GM18511 (cell line): Measurements from ENCODE around the gene GLRX.
A peak's percentile ranks its signal among the peaks of the same experiment; 100 is the strongest.

Experiments used
- ATAC-seq: cut with Tn5 transposase; IDR thresholded peaks from one replicate; pipeline ENCODE4 v1.9.1; 2021; ENCODE audit warnings: mild to moderate bottlenecking, moderate library complexity; ENCODE audit not compliant: unreplicated experiment

GLRX gene

DNA sequence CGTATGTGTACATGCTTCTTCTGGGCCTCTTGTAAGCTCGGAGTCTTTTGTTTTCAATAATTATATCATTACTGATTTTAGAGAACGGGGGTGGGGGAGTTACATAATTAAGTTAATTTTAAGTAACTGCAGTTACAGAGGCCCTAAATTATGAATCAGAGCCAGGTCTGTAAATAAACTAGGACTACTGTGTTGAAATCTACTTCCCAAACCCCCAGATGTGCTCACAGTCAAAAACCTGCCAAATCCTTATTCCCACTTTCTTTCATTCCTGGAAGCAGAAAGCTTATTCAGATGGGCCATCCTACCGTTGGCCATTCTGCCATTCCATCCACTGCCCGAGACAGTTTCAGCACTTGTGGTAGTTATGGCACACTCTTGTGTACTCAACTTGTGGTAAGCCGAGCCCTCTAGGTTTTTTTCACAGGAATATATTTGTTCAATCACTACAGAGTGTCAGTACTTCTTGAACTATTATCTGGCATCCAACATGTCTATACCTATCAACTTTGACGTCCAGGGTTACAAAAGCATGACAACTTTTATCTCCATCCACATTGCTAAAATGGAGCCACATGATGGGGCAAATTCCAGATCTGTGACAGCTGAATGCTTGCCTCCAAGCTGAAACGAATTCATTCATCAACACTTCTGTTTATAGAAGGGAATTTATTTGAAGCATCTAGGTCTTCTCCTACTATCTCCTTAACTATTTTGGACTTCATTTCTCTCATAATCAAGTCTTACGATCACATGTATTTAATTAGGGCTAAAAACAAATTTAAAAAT, 37.8 kb downstream of the GLRX start:
- ATAC-seq = no peak

DNA sequence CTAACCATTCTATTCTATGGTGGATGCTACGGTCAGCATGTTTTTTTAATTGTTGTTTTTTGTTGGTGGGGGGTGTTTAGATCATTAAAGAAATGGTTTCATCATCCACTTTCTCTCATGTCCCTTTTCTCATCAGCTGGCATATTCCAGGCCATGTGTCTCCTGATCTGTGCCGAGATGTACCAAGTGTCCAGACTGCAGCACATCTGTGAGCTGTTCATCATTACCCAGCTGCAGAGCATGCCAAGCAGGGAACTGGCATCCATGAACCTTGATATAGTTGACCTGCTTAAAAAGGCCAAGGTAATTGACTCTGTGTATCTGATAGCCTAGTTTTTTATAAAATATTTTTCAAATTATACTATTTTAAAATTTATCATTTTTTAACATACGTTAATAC, 38.9 kb downstream of the GLRX start:
- no peak for ATAC-seq

DNA sequence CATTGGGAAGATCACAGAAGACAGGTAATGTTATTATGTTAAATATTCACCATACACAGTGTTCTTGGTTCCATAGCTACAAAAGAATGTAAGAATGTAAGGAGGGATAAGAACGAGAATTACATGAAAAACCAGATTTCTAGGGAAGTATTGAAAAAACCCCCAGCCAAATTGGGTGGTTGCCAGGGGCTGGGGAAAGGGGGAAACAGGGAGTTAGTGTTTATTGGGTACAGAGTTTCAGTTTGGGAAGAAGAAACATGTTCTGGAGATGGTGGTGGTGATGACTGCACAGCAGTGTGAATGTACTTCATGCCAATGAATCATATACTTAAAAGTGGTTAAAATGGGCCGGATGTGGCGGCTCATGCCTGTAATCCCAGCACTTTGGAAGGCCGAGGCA, 40.3 kb downstream of the GLRX start:
- ATAC-seq = no peak

DNA sequence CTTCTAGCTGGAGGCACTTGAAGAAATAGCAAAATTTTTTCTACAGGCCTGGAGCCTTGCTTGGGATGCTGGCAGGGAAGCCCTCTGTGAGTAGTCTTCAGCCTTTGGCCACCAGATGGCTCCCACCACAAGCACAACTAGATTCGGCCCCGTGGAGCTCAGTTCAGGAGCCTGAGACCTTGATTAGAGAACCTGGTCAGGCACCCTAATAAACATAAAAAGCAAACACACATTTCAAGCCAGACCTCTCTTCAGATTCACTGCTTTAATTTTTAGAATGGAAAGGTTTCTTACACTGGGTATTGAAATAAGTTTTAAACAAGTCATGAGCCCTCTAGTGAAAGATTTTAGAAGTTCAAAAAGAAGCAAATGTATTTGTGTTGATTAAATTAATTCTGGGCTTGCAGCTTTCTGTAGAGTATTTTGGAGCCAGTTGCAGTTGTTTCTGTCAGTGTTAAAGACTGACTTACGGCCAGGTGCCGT, 41.4 kb downstream of the GLRX start:
- peak; percentile 99 for ATAC-seq

DNA sequence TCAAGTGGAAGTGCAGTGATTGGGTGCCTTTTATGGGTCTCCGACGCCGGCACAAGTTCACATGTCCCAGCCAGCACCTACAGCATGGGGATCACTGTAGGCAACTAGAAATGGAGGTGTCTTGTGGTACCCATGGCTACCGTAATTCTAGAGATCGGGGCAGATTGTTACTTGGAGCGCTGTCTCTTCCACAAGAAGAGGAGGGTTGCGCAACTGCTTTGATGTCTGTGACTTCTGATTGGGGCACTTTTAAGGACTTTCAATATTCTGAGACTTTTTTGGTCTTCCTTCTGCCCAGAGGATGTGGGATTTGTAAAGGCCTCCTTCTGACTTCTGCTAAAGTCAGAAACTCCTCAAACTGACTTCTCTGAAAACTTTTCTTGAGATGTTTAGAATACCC, 41.9 kb downstream of the GLRX start:
- ATAC-seq = peak; percentile 14

DNA sequence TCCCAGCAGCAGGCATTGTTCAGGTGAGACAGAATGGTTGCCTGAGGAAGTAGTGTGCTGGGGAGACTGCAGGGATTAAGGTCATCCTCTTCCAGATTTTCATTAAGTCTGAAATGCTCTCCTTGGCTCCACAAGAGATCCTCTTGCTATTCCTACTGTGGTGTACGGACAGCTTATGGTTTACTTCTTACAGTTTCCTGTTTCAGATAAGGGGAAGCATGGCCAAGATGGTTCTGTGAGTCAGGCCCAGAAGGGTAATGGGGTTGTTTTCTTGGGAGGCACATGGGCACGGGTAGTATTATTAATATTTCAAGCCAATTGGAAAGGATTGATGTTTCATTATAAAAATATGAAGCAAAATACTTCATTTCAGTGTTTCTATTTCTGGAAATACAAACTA, 42.9 kb downstream of the GLRX start:
- no peak for ATAC-seq

DNA sequence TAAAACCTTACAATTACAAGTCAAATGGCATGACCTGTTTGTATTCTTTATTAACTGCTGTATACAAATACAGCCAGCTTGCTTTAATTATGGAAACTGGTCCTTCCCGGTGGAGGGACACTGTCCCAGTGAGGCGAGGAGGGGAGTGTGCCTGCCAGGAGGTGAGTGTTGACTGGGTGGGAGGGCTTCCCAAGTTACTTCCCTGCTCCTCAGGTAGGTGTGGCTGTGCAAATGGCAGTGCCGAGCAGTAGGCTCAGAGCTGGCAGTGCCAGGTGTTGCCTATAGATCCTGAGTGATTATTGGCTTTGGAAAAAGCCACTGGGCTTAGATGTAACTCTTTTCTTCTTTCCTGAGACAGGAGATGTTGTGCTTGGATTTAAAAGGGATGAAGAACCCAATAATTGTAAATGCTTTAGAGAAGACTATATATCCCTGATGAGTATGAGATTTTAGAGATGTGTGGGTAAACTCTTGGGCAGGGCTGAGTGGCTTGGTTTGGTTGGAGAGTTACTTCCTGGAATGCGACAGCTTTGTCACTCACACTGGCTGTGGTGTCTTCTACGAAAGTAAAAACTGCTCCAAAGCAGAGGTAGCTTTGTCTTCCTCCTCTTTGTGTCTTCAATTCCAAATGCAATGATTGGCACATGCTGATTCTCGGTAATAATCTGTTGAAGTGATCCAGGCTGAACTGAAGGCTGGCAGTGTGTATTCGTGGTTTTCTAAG, 43.7 kb downstream of the GLRX start:
- no peak for ATAC-seq

DNA sequence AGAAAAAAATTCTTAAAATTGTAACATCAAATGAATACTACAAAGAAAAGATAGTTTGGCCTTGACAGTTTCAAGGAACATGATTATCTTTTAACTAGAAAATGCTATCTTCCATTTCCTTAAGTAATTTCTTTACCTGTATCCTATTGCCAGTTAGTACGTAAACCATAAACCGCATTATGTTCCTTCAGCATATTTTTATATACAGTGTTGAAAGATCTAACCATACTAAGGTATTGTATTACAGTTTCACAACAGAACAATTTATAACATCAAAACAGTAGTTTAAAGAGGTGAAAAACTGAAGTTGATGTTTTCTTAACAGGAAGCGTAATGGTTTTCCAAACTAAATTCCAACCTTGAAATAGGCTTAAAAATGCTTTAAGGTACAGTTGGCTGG, 45.1 kb downstream of the GLRX start:
- ATAC-seq = no peak

DNA sequence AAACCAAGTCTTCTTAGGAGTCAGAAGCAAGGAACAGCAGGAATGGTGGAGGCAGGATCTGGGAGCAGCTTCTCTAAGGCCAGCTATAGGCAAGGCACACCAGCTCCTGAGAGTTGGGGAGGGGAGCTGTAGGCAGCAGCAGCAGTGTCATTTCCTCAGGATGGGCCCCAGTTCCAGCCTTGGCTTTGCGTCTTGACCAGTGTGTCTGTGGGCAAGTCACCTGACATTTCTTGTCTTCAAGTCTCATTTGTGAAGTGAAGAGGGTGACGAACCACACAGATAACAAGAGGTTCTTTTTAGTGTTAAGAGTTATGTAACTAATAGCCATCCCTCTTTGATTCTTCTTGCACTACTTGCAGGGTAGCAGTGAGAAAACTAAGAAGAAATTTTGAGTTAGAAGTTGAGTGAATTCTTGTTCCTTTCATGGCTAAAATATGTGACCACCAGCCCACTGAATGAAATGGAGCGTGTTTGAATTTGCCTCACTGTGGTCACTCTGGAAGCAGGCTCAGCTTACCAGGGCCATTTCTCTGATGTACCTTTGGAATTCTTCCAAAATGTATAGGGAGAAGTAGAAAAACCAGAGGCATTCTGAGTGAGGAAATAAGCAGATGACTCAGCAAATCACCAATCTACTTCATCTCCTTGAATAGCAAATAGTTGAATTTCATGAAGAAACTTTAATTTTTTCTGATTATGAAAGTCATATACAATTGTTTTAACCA, 49.0 kb downstream of the GLRX start:
- ATAC-seq = no peak

DNA sequence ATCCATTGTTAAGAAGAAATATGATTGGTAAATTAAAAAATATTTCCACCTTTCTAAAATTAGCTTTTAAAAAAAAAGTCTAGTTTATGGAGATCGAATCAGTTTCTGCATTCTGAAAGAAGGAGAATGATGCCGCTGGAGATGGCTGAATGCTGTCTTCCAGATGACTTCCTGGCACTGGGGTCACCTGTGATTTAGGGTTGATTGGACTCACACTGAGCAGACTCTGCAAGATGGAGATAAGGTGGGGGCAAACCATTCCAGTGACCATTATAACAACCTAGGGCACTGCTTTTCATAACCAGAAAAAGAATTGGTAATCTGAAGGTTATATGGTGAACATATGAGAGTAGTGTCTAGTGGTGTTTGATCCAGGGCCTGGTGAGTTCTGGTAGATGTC, 50.6 kb downstream of the GLRX start:
- no peak for ATAC-seq

DNA sequence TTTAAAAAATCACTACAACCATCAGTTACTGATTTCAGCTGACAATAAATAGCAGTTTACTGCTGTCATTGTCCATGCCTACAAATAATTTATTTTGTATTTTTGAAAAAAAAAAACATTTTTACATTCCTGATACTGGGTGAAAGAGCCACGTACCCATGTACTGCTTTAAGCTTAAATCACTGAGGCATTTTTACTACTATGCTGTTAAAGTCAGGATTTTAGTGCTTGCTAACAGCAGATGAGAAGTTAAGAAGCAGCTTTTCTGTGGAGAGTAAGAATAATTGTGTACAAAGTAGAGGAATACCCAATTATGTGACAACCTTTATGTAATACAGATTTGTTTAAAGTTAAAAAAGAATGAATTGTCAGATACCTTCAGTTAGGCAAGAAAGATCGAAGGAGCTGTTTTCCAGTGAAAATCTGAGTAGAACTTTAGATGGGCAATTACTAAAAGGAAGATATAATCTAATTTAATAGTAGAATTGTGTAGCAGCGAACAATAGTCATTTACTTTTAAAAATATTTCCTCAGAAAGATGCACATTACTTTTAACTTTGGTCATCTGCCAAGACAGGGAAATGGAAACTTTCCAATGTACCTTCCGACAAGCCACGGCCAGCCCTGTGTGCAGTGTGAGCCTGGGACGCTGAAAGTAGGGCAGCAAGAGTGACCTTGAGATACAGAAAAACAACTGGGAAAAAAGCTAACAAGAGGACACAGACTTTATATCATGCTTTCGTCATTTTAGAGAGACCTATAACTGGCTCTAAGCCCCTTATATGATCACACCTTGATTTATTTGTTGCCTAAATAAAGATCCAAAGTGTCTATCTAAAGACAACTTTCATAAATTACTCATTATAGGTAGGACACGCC, 51.5 kb downstream of the GLRX start:
- ATAC-seq = no peak

DNA sequence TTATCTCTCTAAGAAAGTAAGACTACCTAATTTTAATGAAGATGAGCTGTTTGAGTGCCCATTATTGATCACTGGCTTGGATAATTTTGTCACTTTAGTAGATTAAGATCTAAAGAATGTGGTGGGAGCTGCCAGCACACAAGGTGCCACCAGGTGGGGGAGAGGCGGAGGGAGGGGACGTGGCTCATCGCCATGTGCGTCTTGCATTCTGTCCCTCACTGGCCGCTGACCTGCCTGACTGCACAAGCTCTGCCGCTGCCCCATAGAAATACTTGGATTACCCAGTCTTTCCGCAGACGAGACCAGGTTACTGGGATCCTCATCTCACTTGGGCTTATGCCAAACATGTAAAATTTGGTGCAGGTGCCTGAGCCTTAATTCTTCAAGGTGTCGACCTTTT, 53.8 kb downstream of the GLRX start:
- no peak for ATAC-seq

DNA sequence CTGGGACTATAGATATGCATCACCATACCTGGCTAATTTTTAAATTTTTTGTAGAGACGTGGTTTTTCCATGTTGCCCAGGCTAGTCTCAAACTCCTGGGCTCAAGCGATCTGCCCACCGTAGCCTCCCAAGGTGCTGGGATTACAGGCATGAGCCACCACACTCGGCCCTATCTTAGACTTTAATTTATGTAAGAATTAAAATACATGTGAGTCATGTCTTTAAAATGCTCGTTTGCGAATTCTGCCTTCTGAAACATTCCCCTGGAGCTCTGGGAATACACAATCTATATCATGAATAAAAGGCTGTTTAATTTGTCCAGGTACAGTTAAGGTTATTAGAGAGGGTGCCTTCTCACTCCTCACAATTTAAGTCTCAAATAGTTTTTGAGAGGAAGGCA, 58.6 kb downstream of the GLRX start:
- ATAC-seq = no peak
